A673 (cell line): ENCODE results near the gene TUBG2.

Experiments
- CTCF ChIP-seq: fragments of 300-800, 200-600 bp; sonication (generic); conservative IDR thresholded peaks from 2 replicates; pipeline ENCODE4 v1.5.1; 2017; ENCODE audit warnings: low read depth, mild to moderate bottlenecking, antibody characterized with exemption, low read length, moderate library complexity, mixed read lengths
- EZH2 ChIP-seq: fragments of 200-600 bp; sonication (generic); IDR thresholded peaks from 2 replicates; pipeline ENCODE4 v1.6.1; 2017; ENCODE audit warnings: borderline replicate concordance, low read depth, mild to moderate bottlenecking, mixed read lengths, antibody characterized with exemption, low read length; ENCODE audit not compliant: poor library complexity, severe bottlenecking

- TF ChIP-seq CTCF (no peak), EZH2 (no peak)
Measured at GRCh38 chr17:42680331-42680808, 21.3 kb downstream of the TUBG2 start.
